Measurements from ENCODE around the gene VPS36. TPM values are rescaled to one million over a fixed set of nuclear protein-coding genes. Genes with fewer than 3 reads are reported as not detected.
"Not testable (repeated sequence)": the region's sequence is repeated elsewhere in the genome, so short reads cannot be mapped to it uniquely, and the experiment has no call there.

The VPS36 gene
- total RNA-seq, 1 donor from 2014 or later, result 60.6 TPM

DNA sequence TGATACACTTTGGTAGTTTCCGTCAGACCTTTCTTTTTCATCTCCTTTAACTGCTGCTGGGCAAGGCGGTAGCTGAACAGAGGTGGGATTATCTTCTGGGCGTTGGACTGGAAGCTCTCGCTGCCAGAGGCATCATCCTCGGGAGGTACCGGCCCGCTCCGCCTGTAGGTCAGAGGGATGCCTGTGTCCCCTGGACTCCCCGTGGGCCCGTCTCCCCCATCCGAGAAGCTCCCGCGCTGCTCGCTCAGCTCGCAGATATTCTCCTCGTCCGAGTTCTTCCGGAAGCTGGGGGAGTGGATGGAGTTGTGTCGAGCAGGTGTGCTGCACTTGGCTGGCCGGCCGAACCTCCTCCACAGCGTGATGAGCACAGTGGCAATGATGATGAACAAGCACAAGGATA is 72.1 kb downstream of the VPS36 start:
- Mint-ChIP-seq H3K4me3 (no peak overlapping the region), H3K27me3 (no peaks in the 10 kb centered on the region), H3K4me1 (no peaks in the 10 kb centered on the region), H3K36me3 (ENCODE audit: low read depth) (no peaks in the 10 kb centered on the region), H3K9me3 (no peaks in the 10 kb centered on the region), H3K27ac (no peak overlapping the region)
- intact Hi-C loops (cut with micrococcal nuclease), result no loop called here
- DNase-seq, result no peak
- TF ChIP-seq CTCF (IDR thresholded peaks at IDR 0.05), result no peak
- CTCF ChIA-PET, result no interaction called here
- POLR2A ChIA-PET, result no interaction called here
- ATAC-seq (ENCODE audit: low read depth), result no peak

DNA sequence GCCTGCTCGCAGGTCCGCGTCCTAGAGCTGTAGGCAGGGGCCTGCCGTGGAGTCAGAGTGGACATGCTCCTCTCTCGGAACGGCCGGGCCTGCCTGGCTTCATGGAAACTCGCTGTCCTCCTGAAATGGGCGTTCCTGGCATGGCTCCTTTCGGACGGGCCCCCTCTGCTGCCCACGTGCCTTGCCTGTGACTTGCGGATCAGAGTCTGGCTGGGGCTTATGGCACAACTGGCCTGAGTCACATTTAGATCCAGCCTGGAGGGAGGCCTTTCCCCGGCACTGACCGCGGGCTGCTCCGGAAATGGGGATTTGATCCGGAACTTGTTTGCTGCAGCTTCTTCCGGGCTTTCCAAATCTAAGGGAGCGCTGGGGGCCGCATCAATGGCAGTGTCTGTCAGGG is 72.5 kb downstream of the VPS36 start:
- ATAC-seq (ENCODE audit: low read depth) (no peak), DNase-seq (no peak)
- CTCF ChIA-PET, result no interaction called here
- no peaks in the 10 kb centered on the region for H3K9me3 Mint-ChIP-seq
- H3K27ac Mint-ChIP-seq, result no peak overlapping the region
- intact Hi-C loops (cut with micrococcal nuclease), result no loop called here
- no peak for TF ChIP-seq CTCF (IDR thresholded peaks at IDR 0.05)
- POLR2A ChIA-PET, result no interaction called here
- H3K4me1 Mint-ChIP-seq, result no peaks in the 10 kb centered on the region
- no peak overlapping the region for H3K4me3 Mint-ChIP-seq
- H3K36me3 Mint-ChIP-seq (ENCODE audit: low read depth), result no peaks in the 10 kb centered on the region
- H3K27me3 Mint-ChIP-seq, result no peaks in the 10 kb centered on the region

- DNase-seq, result no peak
- H3K27ac Mint-ChIP-seq, result no peak overlapping the region
- no peak overlapping the region for H3K4me3 Mint-ChIP-seq
- no peak for ATAC-seq (ENCODE audit: low read depth)
- H3K27me3 Mint-ChIP-seq, result no peaks in the 10 kb centered on the region
- intact Hi-C loops (cut with micrococcal nuclease), result no loop called here
- ChIA-PET POLR2A (interaction anchor here (0.7 kb wide), 1 partner anchor 1000 kb away, joined by 8 read pairs; no protein-coding TSS in a partner anchor), CTCF (no interaction called here)
- no peaks in the 10 kb centered on the region for H3K4me1 Mint-ChIP-seq
- H3K9me3 Mint-ChIP-seq, result no peaks in the 10 kb centered on the region
- no peaks in the 10 kb centered on the region for H3K36me3 Mint-ChIP-seq (ENCODE audit: low read depth)
- no peak for TF ChIP-seq CTCF (IDR thresholded peaks at IDR 0.05)
These were observed 75.5 kb downstream of the VPS36 start for GRCh38 chr13:52374873-52375411.

GRCh38 chr13:52374389-52374788 is 76.0 kb downstream of the VPS36 start:
- no peak for ATAC-seq (ENCODE audit: low read depth)
- Mint-ChIP-seq H3K27me3 (no peaks in the 10 kb centered on the region), H3K9me3 (no peaks in the 10 kb centered on the region), H3K36me3 (ENCODE audit: low read depth) (no peaks in the 10 kb centered on the region), H3K4me3 (no peak overlapping the region), H3K4me1 (no peaks in the 10 kb centered on the region), H3K27ac (no peak overlapping the region)
- intact Hi-C loops (cut with micrococcal nuclease), result no loop called here
- CTCF ChIA-PET, result no interaction called here
- DNase-seq, result no peak
- POLR2A ChIA-PET, result no interaction called here
- no peak for TF ChIP-seq CTCF (IDR thresholded peaks at IDR 0.05)

- POLR2A ChIA-PET; H3K4me3 Mint-ChIP-seq; DNase-seq; intact Hi-C loops (cut with micrococcal nuclease); H3K36me3 Mint-ChIP-seq (ENCODE audit: low read depth); H3K27me3 Mint-ChIP-seq; ATAC-seq (ENCODE audit: low read depth); H3K27ac Mint-ChIP-seq; H3K4me1 Mint-ChIP-seq; H3K9me3 Mint-ChIP-seq; CTCF ChIA-PET: not testable (repeated sequence)
These were observed 77.2 kb downstream of the VPS36 start for GRCh38 chr13:52373277-52373676.

DNA sequence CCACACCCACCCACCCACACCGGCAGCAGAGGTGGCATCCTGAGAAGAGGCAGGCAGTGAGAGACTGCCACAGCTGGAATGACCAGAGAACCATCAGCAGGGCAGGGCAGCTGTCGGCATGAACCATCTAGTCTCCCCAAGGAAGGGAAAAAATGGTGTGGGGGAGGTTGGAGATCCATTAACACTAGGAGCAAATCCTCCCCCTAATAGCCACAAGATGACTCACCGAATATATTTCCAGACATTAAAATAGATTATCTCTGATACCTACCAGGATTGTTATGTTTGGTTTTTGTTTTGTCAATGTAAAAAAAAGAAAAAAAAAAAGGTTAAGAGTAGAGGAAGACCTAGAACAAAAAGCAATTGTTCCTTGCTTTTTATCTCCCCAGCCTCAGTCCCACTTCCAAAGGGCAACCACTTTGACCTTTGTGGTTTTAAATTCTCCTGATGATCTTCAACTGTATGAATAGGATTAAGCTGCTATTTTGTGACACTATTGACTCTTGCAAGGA is 78.6 kb downstream of the VPS36 start:
- H3K27ac Mint-ChIP-seq, result no peak overlapping the region
- no peaks in the 10 kb centered on the region for H3K9me3 Mint-ChIP-seq
- H3K36me3 Mint-ChIP-seq (ENCODE audit: low read depth), result no peaks in the 10 kb centered on the region
- no peak overlapping the region for H3K4me3 Mint-ChIP-seq
- intact Hi-C loops (cut with micrococcal nuclease), result no loop called here
- TF ChIP-seq CTCF (IDR thresholded peaks at IDR 0.05), result no peak
- no peaks in the 10 kb centered on the region for H3K4me1 Mint-ChIP-seq
- no peak for ATAC-seq (ENCODE audit: low read depth)
- no peaks in the 10 kb centered on the region for H3K27me3 Mint-ChIP-seq
- CTCF ChIA-PET, result no interaction called here
- POLR2A ChIA-PET, result no interaction called here
- no peak for DNase-seq

All from activated B cell treated with CpG ODN at 0.5 μM for 24 hours (primary cell).